ENCODE results near the gene PTCH2.
A peak's percentile ranks its signal among the peaks of the same experiment; 100 is the strongest.

PTCH2 gene

GRCh38 chr1:44806704-44807363, 36.2 kb downstream of the PTCH2 start, which contains the start of gene DYNLT4:
TSS of gene DYNLT4 (minus strand) at chr1:44807351. CDS start at chr1:44806668, 683 bp downstream.
- peaks cover 9% of the 10 kb centered on the region for H4K20me1 ChIP-seq (ENCODE audit: insufficient read depth, low read length)
- H3K27ac ChIP-seq (ENCODE audit: low read length), result peak within 1 kb of the TSS; percentile 100
- H3K9ac ChIP-seq (ENCODE audit: low read length), result peak within 1 kb of the TSS; percentile 94
- peak within 1 kb of the TSS; percentile 78 for H3K4me2 ChIP-seq (ENCODE audit: low read length)
- no peaks in the 10 kb centered on the region for H3K27me3 ChIP-seq (ENCODE audit: low read depth, low read length)
- H3K36me3 ChIP-seq (replicated peaks; ENCODE audit: low read depth, low read length), result peaks cover 56% of the 10 kb centered on the region
- peak within 1 kb of the TSS; percentile 38; the same call in 1 of the 2 replicates for H3K4me3 ChIP-seq (ENCODE audit: low read length)
- H3K79me2 ChIP-seq (ENCODE audit: low read length), result peaks cover 62% of the 10 kb centered on the region
- H2AFZ ChIP-seq (ENCODE audit: low read depth, low read length), result no peak within 1 kb of the TSS
- H3K9me3 ChIP-seq (ENCODE audit: insufficient read depth, low read length), result no peaks in the 10 kb centered on the region
- H3K4me1 ChIP-seq (ENCODE audit: low read length), result peaks cover 94% of the 10 kb centered on the region
- TF ChIP-seq EZH2phosphoT487 (IDR thresholded peaks at IDR 0.05; ENCODE audit: low read depth), result no peak
- no peak for TF ChIP-seq CTCF (IDR thresholded peaks at IDR 0.05; ENCODE audit: low read depth, low read length)

- peaks cover 87% of the 10 kb centered on the region for H3K4me1 ChIP-seq (ENCODE audit: low read length)
- H3K9ac ChIP-seq (ENCODE audit: low read length), result peak overlapping the region; percentile 94; the same call in 1 of the 2 replicates
- H3K27ac ChIP-seq (ENCODE audit: low read length), result peak overlapping the region; percentile 100
- no peak for TF ChIP-seq CTCF (IDR thresholded peaks at IDR 0.05; ENCODE audit: low read depth, low read length)
- TF ChIP-seq EZH2phosphoT487 (IDR thresholded peaks at IDR 0.05; ENCODE audit: low read depth), result no peak
- peaks cover 62% of the 10 kb centered on the region for H3K36me3 ChIP-seq (replicated peaks; ENCODE audit: low read depth, low read length)
- H3K9me3 ChIP-seq (ENCODE audit: insufficient read depth, low read length), result no peaks in the 10 kb centered on the region
- peaks cover 11% of the 10 kb centered on the region for H4K20me1 ChIP-seq (ENCODE audit: insufficient read depth, low read length)
- no peak overlapping the region for H3K4me3 ChIP-seq (ENCODE audit: low read length)
- H3K4me2 ChIP-seq (ENCODE audit: low read length), result peak overlapping the region; percentile 78
- no peak overlapping the region for H2AFZ ChIP-seq (ENCODE audit: low read depth, low read length)
- no peaks in the 10 kb centered on the region for H3K27me3 ChIP-seq (ENCODE audit: low read depth, low read length)
- H3K79me2 ChIP-seq (ENCODE audit: low read length), result peaks cover 62% of the 10 kb centered on the region
These were observed 36.9 kb downstream of the PTCH2 start for GRCh38 chr1:44806025-44806703.

- Histone ChIP-seq H2AFZ (ENCODE audit: low read depth, low read length) (no peak overlapping the region), H3K4me3 (ENCODE audit: low read length) (no peak overlapping the region), H3K79me2 (ENCODE audit: low read length) (peaks cover 62% of the 10 kb centered on the region), H3K36me3 (replicated peaks; ENCODE audit: low read depth, low read length) (peaks cover 64% of the 10 kb centered on the region), H3K27ac (ENCODE audit: low read length) (peak overlapping the region; percentile 11; the same call in 1 of the 2 replicates), H3K4me1 (ENCODE audit: low read length) (peaks cover 80% of the 10 kb centered on the region), H3K9me3 (ENCODE audit: insufficient read depth, low read length) (no peaks in the 10 kb centered on the region), H3K4me2 (ENCODE audit: low read length) (no peak overlapping the region), H3K27me3 (ENCODE audit: low read depth, low read length) (no peaks in the 10 kb centered on the region), H4K20me1 (ENCODE audit: insufficient read depth, low read length) (peaks cover 11% of the 10 kb centered on the region), H3K9ac (ENCODE audit: low read length) (no peak overlapping the region)
- TF ChIP-seq EZH2phosphoT487 (IDR thresholded peaks at IDR 0.05; ENCODE audit: low read depth) (no peak), CTCF (IDR thresholded peaks at IDR 0.05; ENCODE audit: low read depth, low read length) (peak; percentile 20)
These were observed 37.6 kb downstream of the PTCH2 start for GRCh38 chr1:44805311-44806024.

All from OCI-LY3 (cell line).